Panc1 (cell line): ENCODE measurements around the gene ANO2.

Source experiments
- CTCF ChIP-seq: fragments of 450-650 bp; IDR thresholded peaks from 2 replicates; pipeline ENCODE4 v1.5.1; 2017; ENCODE audit warnings: mild to moderate bottlenecking
- POLR2AphosphoS5 ChIP-seq: IDR thresholded peaks from 2 replicates; pipeline ENCODE4 v1.6.1; 2012; ENCODE audit warnings: mild to moderate bottlenecking, low read depth, low read length, moderate library complexity

- TF ChIP-seq CTCF (no peak), POLR2AphosphoS5 (no peak)
Measured at GRCh38 chr12:5684989-5685388, 260.1 kb downstream of the ANO2 start.
